GM19099 (cell line): ENCODE data around the gene TUBB2B.

Experiments used
- POLR2A ChIP-seq: IDR thresholded peaks from 3 replicates; pipeline ENCODE4 v1.6.1; 2011; ENCODE audit warnings: low read depth; ENCODE audit not compliant: insufficient read length; ENCODE audit errors: extremely low read depth

The TUBB2B gene

GRCh38 chr6:3245216-3245615 is 17.8 kb upstream of the TUBB2B start:
- no peak for TF ChIP-seq POLR2A

DNA sequence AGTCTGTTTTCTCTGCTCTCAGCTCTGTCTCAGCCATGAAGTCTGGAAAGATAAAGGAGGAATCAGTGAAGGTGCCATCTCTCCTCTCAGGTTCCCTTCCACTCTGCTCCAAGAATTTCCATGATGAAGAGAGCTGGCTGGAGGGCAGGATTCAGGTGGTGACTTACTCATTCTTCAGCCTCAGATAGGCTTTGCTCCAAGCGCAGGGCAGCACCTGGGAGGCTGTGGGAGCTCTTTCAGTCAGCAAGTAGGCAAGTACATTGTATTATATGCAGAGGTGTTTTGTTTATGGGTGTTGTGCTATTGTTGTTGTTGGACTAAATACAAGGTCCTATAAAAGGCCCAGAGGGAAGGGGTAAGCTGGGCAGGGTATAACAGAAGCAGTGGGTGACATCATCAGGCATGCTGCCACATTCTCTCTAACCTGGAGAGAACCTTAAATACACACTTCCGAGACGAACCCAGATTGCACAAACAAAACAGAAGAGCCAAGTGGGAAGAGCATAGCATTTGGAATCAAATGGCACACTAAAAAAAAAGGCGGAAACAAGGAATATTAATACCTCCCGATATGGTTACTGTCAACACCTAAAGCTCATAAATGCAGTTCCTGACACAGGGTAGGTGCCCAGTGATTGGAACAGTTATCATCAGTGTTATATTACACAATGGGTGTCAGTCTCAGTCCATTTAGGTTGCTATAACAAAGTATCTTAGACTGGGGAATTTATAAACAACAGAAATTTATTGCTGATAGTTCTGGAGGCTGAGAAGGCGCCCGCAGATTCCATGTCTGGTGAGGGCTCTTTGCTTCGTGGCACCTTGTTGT is 16.8 kb upstream of the TUBB2B start:
- no peak for TF ChIP-seq POLR2A

GRCh38 chr6:3242768-3243167 is 15.3 kb upstream of the TUBB2B start:
- TF ChIP-seq POLR2A = no peak

GRCh38 chr6:3240595-3240994 is 13.1 kb upstream of the TUBB2B start:
- TF ChIP-seq POLR2A = no peak

DNA sequence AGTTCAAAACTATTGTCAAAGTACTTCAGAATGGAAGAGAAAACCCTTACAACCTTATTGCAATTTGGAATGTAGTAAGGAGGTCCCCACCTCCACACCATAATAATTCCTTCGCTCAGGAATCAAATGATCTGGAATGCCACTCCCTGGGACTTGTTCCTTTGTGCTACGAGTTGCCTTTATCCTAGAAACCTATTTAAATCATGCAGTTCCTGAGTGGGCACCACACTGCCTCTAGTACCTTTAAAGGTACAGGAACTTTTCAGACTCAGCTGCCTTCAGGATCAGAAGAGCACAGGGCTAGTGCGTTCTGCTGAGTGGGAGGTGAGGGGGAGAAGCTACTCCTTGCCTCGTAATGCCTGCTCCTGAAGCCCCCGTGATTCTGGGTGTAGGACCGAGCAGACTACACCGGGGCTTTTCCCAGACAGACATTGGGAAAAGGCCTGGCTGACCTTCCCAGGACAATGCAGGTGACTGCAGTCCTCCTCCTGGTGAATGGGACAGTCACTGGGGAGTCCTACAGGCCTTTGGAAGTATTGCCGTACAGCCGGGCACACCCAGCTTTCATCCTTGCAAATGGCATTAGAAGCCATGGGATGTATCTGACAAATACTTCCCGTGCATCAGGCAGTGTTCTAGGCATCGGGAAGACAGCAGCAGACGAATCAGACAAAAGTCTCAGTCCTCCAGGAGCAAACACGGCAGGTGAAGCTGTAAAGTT is 11.8 kb upstream of the TUBB2B start:
- no peak for TF ChIP-seq POLR2A

DNA sequence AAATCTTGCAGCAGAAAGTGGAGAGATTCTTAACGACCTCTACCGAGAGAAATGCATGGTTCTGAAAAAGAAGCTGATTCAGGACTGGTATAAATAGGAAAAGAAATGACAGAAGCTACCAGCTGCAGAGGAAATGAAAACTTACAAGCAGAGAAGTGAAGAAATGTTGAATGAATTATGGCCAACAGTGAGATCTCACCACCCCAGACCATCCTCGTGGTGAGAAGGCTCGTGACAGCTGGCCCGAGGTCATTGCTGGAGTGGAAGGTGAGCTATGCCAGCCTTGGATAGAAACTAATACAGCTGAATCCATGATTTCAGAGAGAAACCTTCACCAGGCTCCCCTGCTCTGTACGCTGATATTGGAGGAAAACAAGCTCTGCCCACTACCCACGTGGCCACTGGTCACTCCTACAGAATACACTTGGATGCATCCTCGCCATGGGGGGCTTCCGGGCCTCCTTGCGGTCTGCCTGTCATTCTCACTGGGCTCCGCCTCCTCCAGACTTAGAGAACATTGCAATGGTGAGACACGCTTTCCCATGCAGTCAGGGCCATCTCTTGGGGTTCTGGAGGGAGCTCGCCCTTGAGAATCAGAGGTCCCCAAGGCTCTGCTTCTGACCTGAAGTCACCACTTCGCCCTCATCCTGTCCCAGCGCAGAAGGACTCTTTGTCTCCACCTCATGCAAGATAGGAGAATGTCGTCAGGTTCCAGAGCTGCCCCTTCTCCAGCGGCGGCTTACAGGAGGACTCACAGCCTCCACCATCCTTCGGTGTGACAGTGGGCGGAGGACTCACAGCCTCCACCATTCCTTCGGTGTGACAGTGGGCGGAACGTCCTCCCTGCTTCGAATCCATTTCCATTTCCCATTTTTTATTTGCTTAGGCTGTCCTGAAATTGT is 10.6 kb upstream of the TUBB2B start:
- TF ChIP-seq POLR2A = no peak

GRCh38 chr6:3236005-3236404 is 8.6 kb upstream of the TUBB2B start:
- no peak for TF ChIP-seq POLR2A

- no peak for TF ChIP-seq POLR2A
Observed at GRCh38 chr6:3235486-3235885, 8.0 kb upstream of the TUBB2B start.

- no peak for TF ChIP-seq POLR2A
Observed at GRCh38 chr6:3233904-3234303, 6.5 kb upstream of the TUBB2B start.

- no peak for TF ChIP-seq POLR2A
Observed at GRCh38 chr6:3233321-3233720, 5.9 kb upstream of the TUBB2B start.

DNA sequence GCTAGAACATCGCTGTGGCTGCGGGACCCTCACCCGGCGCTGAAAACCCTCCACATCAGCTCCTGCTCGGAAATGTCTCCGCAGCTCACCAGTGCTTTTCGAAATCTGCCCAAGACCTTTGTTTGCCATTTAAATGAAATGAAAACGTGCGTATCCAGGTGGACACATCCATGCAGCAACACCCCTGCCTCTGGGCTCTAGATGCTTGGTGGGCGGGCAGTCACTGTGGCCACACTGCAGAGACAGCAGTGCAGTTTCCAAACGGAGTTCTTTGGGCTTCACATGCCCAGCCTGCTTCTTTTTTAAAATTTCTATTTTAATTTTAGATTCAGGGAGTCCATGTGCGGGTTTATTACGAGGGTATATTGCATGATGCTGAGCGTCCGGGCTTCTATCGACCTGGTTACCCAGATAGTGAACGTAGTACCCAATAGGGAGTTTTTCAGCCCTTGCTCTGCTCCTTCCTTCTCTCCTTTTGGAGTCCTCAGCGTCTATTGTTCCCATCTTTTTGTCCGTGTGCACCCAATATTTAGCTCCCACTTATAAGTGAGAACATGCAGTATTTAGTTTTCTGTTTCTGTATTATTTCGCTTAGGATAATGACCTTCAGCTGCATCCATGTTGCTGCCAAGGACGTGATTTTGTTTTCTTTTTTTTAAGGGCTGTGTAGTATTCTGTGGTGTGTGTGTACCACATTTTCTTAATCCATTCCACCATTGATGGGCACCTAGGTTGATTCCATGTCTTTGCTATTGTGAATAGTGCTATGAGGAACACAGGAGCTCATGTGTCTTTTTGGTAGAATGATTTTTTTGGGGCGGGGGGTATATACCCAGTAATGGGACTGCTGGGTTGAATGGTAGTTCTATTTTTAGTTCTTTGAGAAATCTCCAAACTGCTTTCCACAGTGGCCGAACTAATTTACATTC is 4.8 kb upstream of the TUBB2B start:
- TF ChIP-seq POLR2A = no peak

- no peak for TF ChIP-seq POLR2A
Observed at GRCh38 chr6:3231247-3232016, 4.0 kb upstream of the TUBB2B start.

- no peak for TF ChIP-seq POLR2A
Observed at GRCh38 chr6:3230900-3231246, 3.4 kb upstream of the TUBB2B start.

DNA sequence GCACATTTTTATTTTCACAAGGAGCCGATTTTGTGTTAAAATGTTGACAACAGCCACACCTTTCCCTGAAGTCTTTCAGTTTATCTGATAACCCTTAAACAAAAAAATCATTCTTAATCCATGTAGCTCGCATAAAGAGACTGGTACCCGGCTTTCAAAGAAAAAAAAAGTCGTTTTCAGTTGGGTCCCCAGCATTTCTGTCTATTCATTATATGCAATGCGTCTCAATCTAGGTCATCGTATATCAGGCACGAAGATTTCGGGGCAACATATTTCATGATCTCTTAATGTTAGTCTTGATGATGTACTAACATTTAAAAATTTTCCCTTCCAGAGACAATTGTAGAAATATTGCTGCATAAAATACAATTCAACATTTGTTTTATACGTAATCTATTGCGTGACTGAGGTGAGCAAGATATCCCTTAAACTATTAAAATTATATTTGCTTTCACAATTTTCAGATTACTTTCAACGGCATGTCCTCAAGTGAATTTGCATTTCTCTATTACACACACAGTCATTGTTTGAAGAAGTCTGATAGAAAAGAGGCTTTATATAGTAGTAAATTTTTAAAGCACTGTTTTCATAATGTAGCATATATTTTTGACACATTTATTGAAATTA is 2.9 kb upstream of the TUBB2B start:
- no peak for TF ChIP-seq POLR2A
